ENCODE data around the gene ITGAV. TPM values are rescaled to one million over a fixed set of nuclear protein-coding genes. Genes with fewer than 3 reads are reported as not detected.

ITGAV gene
- total RNA-seq, 4 donors from 2014 or later: 66.7 to 132 (median 87.2) TPM

DNA sequence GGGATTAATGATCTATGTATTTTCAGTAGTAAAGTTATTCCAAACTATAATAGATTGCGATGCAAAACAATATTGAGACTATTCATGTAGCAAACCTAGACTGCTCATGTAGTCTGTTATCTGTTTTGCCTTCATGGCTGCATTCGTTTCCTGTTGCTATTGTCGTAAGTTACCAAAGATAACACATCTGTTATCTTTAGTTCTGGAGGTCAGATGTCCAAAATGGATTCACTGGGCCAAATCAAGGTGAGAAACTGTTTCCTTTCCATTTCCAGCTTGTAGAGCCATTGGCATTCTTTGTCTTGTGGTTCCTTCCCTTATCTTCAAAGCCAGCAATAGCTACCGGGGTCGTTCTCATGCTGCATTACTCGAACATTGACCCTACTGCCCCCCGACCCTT lies 20.9 kb downstream of the ITGAV start:
- H3K27me3 ChIP-seq: no peaks in the 10 kb centered on the region
- 91% methylated on average over 7 of the region's 7 CpGs for WGBS

DNA sequence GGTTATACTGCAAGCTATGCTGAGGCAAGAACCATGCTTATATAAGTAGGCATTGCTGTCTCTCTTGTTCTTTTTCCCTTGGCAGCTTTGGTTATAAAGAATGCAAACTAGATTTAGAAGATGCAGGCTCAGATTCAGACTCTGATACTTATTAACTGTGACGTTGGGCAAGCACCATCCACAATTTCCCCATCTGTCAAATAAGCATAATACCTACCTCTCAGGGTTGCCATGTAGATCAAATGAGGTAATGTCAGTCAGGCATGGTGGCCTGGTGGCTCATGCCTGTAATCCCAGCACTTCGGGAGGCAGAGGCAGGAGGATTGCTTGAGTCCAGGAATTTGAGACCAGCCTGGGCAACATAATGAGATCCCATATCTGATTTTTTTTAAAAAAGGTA lies 21.7 kb downstream of the ITGAV start:
- 70% methylated on average over 2 of the region's 2 CpGs for WGBS
- H3K36me3 ChIP-seq: peaks cover 6% of the 10 kb centered on the region
- no peak for DNase-seq (ENCODE audit: low spot score in 2 of 2)
- no peaks in the 10 kb centered on the region for H3K27me3 ChIP-seq
- TF ChIP-seq EP300 (IDR thresholded peaks at IDR 0.05): no peak
- no peak for TF ChIP-seq POLR2AphosphoS5 (IDR thresholded peaks at IDR 0.05)
- no peak for TF ChIP-seq POLR2A (IDR thresholded peaks at IDR 0.05)
- TF ChIP-seq, protein P1, sequence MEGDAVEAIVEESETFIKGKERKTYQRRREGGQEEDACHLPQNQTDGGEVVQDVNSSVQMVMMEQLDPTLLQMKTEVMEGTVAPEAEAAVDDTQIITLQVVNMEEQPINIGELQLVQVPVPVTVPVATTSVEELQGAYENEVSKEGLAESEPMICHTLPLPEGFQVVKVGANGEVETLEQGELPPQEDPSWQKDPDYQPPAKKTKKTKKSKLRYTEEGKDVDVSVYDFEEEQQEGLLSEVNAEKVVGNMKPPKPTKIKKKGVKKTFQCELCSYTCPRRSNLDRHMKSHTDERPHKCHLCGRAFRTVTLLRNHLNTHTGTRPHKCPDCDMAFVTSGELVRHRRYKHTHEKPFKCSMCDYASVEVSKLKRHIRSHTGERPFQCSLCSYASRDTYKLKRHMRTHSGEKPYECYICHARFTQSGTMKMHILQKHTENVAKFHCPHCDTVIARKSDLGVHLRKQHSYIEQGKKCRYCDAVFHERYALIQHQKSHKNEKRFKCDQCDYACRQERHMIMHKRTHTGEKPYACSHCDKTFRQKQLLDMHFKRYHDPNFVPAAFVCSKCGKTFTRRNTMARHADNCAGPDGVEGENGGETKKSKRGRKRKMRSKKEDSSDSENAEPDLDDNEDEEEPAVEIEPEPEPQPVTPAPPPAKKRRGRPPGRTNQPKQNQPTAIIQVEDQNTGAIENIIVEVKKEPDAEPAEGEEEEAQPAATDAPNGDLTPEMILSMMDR (IDR thresholded peaks at IDR 0.05): no peak
- no peaks in the 10 kb centered on the region for H3K9me3 ChIP-seq
- H3K4me1 ChIP-seq: peaks cover 14% of the 10 kb centered on the region
- no peak overlapping the region for H3K27ac ChIP-seq
- no peak overlapping the region for H3K4me3 ChIP-seq

More for the DNA sequence above, 20.9 kb downstream of the ITGAV start:
- no peaks in the 10 kb centered on the region for H3K9me3 ChIP-seq
- peaks cover 17% of the 10 kb centered on the region for H3K4me1 ChIP-seq
- H3K4me3 ChIP-seq: no peak overlapping the region
- H3K36me3 ChIP-seq: peaks cover 9% of the 10 kb centered on the region
- no peak for TF ChIP-seq POLR2AphosphoS5 (IDR thresholded peaks at IDR 0.05)
- TF ChIP-seq POLR2A (IDR thresholded peaks at IDR 0.05): no peak
- TF ChIP-seq, protein P1 (IDR thresholded peaks at IDR 0.05): no peak
- TF ChIP-seq EP300 (IDR thresholded peaks at IDR 0.05): no peak
- H3K27ac ChIP-seq: no peak overlapping the region
- no peak for DNase-seq (ENCODE audit: low spot score in 2 of 2)

DNA sequence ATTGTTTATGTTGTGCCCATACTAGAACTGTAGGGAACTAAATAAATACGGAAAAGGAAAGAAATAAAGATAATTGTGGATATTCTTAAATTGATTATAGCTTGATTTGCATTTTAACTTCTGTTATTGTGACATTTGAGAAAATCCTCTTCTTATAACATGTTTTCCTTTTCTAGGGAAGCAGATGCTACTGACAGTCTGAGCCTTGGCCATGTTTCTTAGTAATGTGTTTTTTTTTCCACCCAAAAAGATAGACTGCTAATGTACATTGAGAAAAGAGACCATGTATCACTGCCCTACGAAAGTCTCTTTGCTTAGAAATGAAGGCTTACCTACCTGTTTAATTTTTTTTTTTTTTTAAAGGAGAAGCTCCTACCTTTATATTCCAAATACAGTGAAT lies 22.2 kb downstream of the ITGAV start:
- no peak for TF ChIP-seq POLR2A (IDR thresholded peaks at IDR 0.05)
- no peak for TF ChIP-seq EP300 (IDR thresholded peaks at IDR 0.05)
- TF ChIP-seq, protein P1 (IDR thresholded peaks at IDR 0.05): no peak
- no peak for TF ChIP-seq POLR2AphosphoS5 (IDR thresholded peaks at IDR 0.05)
- no peak for DNase-seq (ENCODE audit: low spot score in 2 of 2)
- H3K4me3 ChIP-seq: no peak overlapping the region
- peaks cover 6% of the 10 kb centered on the region for H3K36me3 ChIP-seq
- no peaks in the 10 kb centered on the region for H3K27me3 ChIP-seq
- peaks cover 16% of the 10 kb centered on the region for H3K4me1 ChIP-seq
- H3K27ac ChIP-seq: no peak overlapping the region
- 89% methylated on average over 2 of the region's 2 CpGs for WGBS
- no peaks in the 10 kb centered on the region for H3K9me3 ChIP-seq

DNA sequence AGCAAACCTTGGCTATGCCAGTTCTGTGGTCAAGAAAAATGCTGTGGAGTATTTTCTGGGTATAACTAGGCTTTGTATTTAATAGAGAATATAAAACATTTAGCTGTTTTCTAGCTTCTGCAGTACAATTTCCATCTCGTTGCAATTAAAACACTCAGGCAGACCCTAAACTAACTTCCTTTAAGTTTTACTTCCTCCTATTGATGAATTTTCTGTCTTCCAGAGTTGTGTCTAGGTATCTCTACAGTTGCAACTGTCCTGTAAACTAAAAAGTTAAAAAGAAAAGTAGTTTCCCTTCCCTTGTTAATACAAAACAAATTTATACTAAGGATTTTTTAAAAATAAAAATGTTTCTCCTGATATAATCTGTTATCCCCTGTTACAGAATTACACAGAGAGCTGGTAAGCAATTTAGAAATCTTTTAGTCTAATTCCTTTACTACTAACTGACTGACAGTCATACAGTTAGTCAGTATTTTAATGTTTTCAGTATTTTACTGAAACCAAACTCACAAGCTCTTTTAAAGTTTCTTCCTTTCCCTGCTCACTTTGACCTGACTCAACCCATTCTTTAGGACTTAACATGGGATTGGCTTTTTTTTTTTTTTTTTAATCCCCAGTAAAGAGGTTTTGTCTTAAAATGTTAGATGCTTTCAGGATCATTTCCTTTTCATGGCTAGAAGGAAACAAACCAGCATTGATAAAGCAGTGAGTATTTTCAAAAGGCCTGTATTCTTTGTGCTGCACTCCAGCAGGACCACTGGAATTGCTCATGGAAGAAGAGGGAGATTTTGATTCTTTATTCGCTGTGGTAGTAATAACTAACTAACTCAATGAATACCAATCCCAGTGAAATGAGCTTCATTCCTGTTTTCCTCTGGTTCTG lies 22.9 kb downstream of the ITGAV start:
- WGBS: 64% methylated on average over 2 of the region's 2 CpGs
- TF ChIP-seq, protein P1 (IDR thresholded peaks at IDR 0.05): no peak
- no peak for TF ChIP-seq POLR2A (IDR thresholded peaks at IDR 0.05)
- no peak for TF ChIP-seq POLR2AphosphoS5 (IDR thresholded peaks at IDR 0.05)
- TF ChIP-seq EP300 (IDR thresholded peaks at IDR 0.05): no peak
- Histone ChIP-seq H3K9me3 (no peaks in the 10 kb centered on the region), H3K4me3 (no peak overlapping the region), H3K27ac (no peak overlapping the region), H3K4me1 (peaks cover 20% of the 10 kb centered on the region), H3K27me3 (no peaks in the 10 kb centered on the region), H3K36me3 (peaks cover 3% of the 10 kb centered on the region)
- no peak for DNase-seq (ENCODE audit: low spot score in 2 of 2)

DNA sequence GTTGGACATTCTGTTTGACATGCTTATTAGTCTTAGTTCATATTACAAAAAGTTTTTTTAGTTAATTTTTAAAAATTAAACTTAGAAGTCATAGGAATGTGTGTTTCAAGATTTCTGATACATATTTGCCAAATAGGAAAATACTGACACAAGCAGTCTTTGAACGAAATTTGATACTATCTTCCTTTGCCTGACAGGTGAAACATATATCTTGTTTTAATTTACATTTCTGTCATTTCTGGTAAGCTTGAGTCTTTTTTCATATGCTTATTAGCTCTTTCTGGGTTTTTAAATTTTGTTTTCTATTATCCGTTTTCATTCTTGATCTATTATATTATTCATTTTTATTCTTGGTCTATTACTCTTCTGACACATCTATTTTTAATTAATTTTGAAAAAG lies 24.5 kb downstream of the ITGAV start:
- H3K27ac ChIP-seq: no peak overlapping the region
- no peaks in the 10 kb centered on the region for H3K36me3 ChIP-seq
- H3K27me3 ChIP-seq: no peaks in the 10 kb centered on the region
- no peak for DNase-seq (ENCODE audit: low spot score in 2 of 2)
- WGBS: 62% methylated on average over 2 of the region's 2 CpGs
- H3K4me3 ChIP-seq: no peak overlapping the region
- TF ChIP-seq EP300 (IDR thresholded peaks at IDR 0.05): no peak
- TF ChIP-seq, protein P1 (IDR thresholded peaks at IDR 0.05): no peak
- TF ChIP-seq POLR2A (IDR thresholded peaks at IDR 0.05): no peak
- TF ChIP-seq POLR2AphosphoS5 (IDR thresholded peaks at IDR 0.05): no peak
- no peaks in the 10 kb centered on the region for H3K9me3 ChIP-seq
- peaks cover 20% of the 10 kb centered on the region for H3K4me1 ChIP-seq

Measured in suprapubic skin (tissue), 4 donors.